ENCODE results near the gene LRIG2. TPM values are rescaled to one million over a fixed set of nuclear protein-coding genes. Genes with fewer than 3 reads are reported as not detected.
A peak's percentile ranks its signal among the peaks of the same experiment; 100 is the strongest.

LRIG2 gene
- total and polyA plus RNA-seq, 2 of the 13 experiments (the other 11 are each of a cell fraction or from before 2014, with no cell fraction given), result 8.1 to 12.2 TPM

GRCh38 chr1:113027007-113027406 lies 46.0 kb upstream of the LRIG2 start (continued):
- TF ChIP-seq ZNF136 (CRISPR knock-in tag; IDR thresholded peaks at IDR 0.05; ENCODE audit: low read depth), result 0 out of 2 replicates have a peak, but pooled peaks have one; percentile 22
- no peak for TF ChIP-seq HNRNPL (IDR thresholded peaks at IDR 0.05; ENCODE audit: low read depth, low read length)
- peak; percentile 43; the same call in 1 of the 2 replicates for TF ChIP-seq REPIN1 (CRISPR knock-in tag; IDR thresholded peaks at IDR 0.05; ENCODE audit: borderline replicate concordance, low read depth)
- TF ChIP-seq ZNF703 (CRISPR knock-in tag; IDR thresholded peaks at IDR 0.05; ENCODE audit: borderline replicate concordance), result no peak
- no peak for TF ChIP-seq ZNF75D (CRISPR knock-in tag; IDR thresholded peaks at IDR 0.05; ENCODE audit: borderline replicate concordance)
- no peak for TF ChIP-seq GLMP (CRISPR knock-in tag; IDR thresholded peaks at IDR 0.05; ENCODE audit: borderline replicate concordance)
- TF ChIP-seq ZFY (CRISPR knock-in tag; IDR thresholded peaks at IDR 0.05), result 0 out of 2 replicates have a peak, but pooled peaks have one; percentile 21
- peak; percentile 68 for TF ChIP-seq HNF1B (CRISPR knock-in tag; IDR thresholded peaks at IDR 0.05)
- no peak for TF ChIP-seq ZNF550 (CRISPR knock-in tag; IDR thresholded peaks at IDR 0.05; ENCODE audit: borderline replicate concordance)
- peak; percentile 66 for TF ChIP-seq FOXA3 (CRISPR knock-in tag; IDR thresholded peaks at IDR 0.05)
- TF ChIP-seq ZBTB34 (CRISPR knock-in tag; IDR thresholded peaks at IDR 0.05), result 0 out of 2 replicates have a peak, but pooled peaks have one; percentile 46
- peak; percentile 61; the same call in 1 of the 2 replicates for TF ChIP-seq NR2F2 (IDR thresholded peaks at IDR 0.05; ENCODE audit: borderline replicate concordance, low read depth)
- TF ChIP-seq ZNF878 (CRISPR knock-in tag; IDR thresholded peaks at IDR 0.05), result peak; percentile 78; the same call in 1 of the 2 replicates
- peak; percentile 88 for TF ChIP-seq PAXIP1 (CRISPR knock-in tag; conservative IDR thresholded peaks at IDR 0.05)
- TF ChIP-seq ZNF691 (CRISPR knock-in tag; IDR thresholded peaks at IDR 0.05; ENCODE audit: borderline replicate concordance, low read depth), result no peak
- TF ChIP-seq KDM6A (CRISPR knock-in tag; IDR thresholded peaks at IDR 0.05; ENCODE audit: low read depth), result peak; percentile 47; the same call in 1 of the 2 replicates
- TF ChIP-seq HOXA7 (CRISPR knock-in tag; IDR thresholded peaks at IDR 0.05), result no peak
- TF ChIP-seq ZBTB46 (CRISPR knock-in tag; IDR thresholded peaks at IDR 0.05; ENCODE audit: borderline replicate concordance), result no peak
- no peak for TF ChIP-seq ZNF724P (CRISPR knock-in tag; IDR thresholded peaks at IDR 0.05; ENCODE audit: borderline replicate concordance)

Measured in HepG2 (cell line).